ENCODE results near the gene WNT7A. TPM values are rescaled to one million over a fixed set of nuclear protein-coding genes. Genes with fewer than 3 reads are reported as not detected.
A peak's percentile ranks its signal among the peaks of the same experiment; 100 is the strongest.

Gene WNT7A
- total RNA-seq, 1 experiment from 2014 or later: 0.07 TPM

GRCh38 chr3:13837751-13838150, 42.1 kb downstream of the WNT7A start:
- no peak overlapping the region for H3K4me3 ChIP-seq (ENCODE audit: insufficient read depth, low read depth, low read length)
- no peaks in the 10 kb centered on the region; the same call in 1 of the 2 replicates for H3K27me3 ChIP-seq (ENCODE audit: control insufficient read depth, insufficient read depth, low read length)
- no peaks in the 10 kb centered on the region for H3K36me3 ChIP-seq (replicated peaks; ENCODE audit: control insufficient read depth, insufficient read depth, low read length)
- DNase-seq: no peak

GRCh38 chr3:13836658-13837587, 42.9 kb downstream of the WNT7A start:
- peak; percentile 56 for DNase-seq

GRCh38 chr3:13835246-13835645, 44.6 kb downstream of the WNT7A start:
- Histone ChIP-seq H3K4me3 (ENCODE audit: insufficient read depth, low read depth, low read length) (no peak overlapping the region), H3K27me3 (ENCODE audit: control insufficient read depth, insufficient read depth, low read length) (no peaks in the 10 kb centered on the region; the same call in 1 of the 2 replicates), H3K36me3 (replicated peaks; ENCODE audit: control insufficient read depth, insufficient read depth, low read length) (no peaks in the 10 kb centered on the region)
- no peak for DNase-seq

More at GRCh38 chr3:13836658-13837587, 42.9 kb downstream of the WNT7A start:
- Histone ChIP-seq H3K27me3 (ENCODE audit: control insufficient read depth, insufficient read depth, low read length) (no peaks in the 10 kb centered on the region; the same call in 1 of the 2 replicates), H3K4me3 (ENCODE audit: insufficient read depth, low read depth, low read length) (no peak overlapping the region), H3K36me3 (replicated peaks; ENCODE audit: control insufficient read depth, insufficient read depth, low read length) (no peaks in the 10 kb centered on the region)

GRCh38 chr3:13834258-13835035, 45.4 kb downstream of the WNT7A start:
- Histone ChIP-seq H3K36me3 (replicated peaks; ENCODE audit: control insufficient read depth, insufficient read depth, low read length) (no peaks in the 10 kb centered on the region), H3K27me3 (ENCODE audit: control insufficient read depth, insufficient read depth, low read length) (no peaks in the 10 kb centered on the region; the same call in 1 of the 2 replicates), H3K4me3 (ENCODE audit: insufficient read depth, low read depth, low read length) (no peak overlapping the region)
- DNase-seq: no peak

- DNase-seq: no peak
- H3K36me3 ChIP-seq (replicated peaks; ENCODE audit: control insufficient read depth, insufficient read depth, low read length): no peaks in the 10 kb centered on the region
- H3K4me3 ChIP-seq (ENCODE audit: insufficient read depth, low read depth, low read length): no peak overlapping the region
- no peaks in the 10 kb centered on the region; the same call in 1 of the 2 replicates for H3K27me3 ChIP-seq (ENCODE audit: control insufficient read depth, insufficient read depth, low read length)
Observed at GRCh38 chr3:13833506-13834257, 46.2 kb downstream of the WNT7A start.

GRCh38 chr3:13832130-13832529, 47.7 kb downstream of the WNT7A start:
- DNase-seq: no peak
- Histone ChIP-seq H3K36me3 (replicated peaks; ENCODE audit: control insufficient read depth, insufficient read depth, low read length) (no peaks in the 10 kb centered on the region), H3K4me3 (ENCODE audit: insufficient read depth, low read depth, low read length) (no peak overlapping the region), H3K27me3 (ENCODE audit: control insufficient read depth, insufficient read depth, low read length) (no peaks in the 10 kb centered on the region; the same call in 1 of the 2 replicates)

GRCh38 chr3:13831386-13831996, 48.4 kb downstream of the WNT7A start:
- Histone ChIP-seq H3K27me3 (ENCODE audit: control insufficient read depth, insufficient read depth, low read length) (no peaks in the 10 kb centered on the region; the same call in 1 of the 2 replicates), H3K36me3 (replicated peaks; ENCODE audit: control insufficient read depth, insufficient read depth, low read length) (no peaks in the 10 kb centered on the region), H3K4me3 (ENCODE audit: insufficient read depth, low read depth, low read length) (no peak overlapping the region)
- no peak for DNase-seq

GRCh38 chr3:13829311-13829710, 50.6 kb downstream of the WNT7A start:
- Histone ChIP-seq H3K4me3 (ENCODE audit: insufficient read depth, low read depth, low read length) (no peak overlapping the region), H3K27me3 (ENCODE audit: control insufficient read depth, insufficient read depth, low read length) (no peaks in the 10 kb centered on the region; the same call in 1 of the 2 replicates), H3K36me3 (replicated peaks; ENCODE audit: control insufficient read depth, insufficient read depth, low read length) (no peaks in the 10 kb centered on the region)
- DNase-seq: no peak

GRCh38 chr3:13828501-13829265, 51.2 kb downstream of the WNT7A start:
- H3K4me3 ChIP-seq (ENCODE audit: insufficient read depth, low read depth, low read length): no peak overlapping the region
- DNase-seq: no peak
- H3K27me3 ChIP-seq (ENCODE audit: control insufficient read depth, insufficient read depth, low read length): no peaks in the 10 kb centered on the region; the same call in 1 of the 2 replicates
- H3K36me3 ChIP-seq (replicated peaks; ENCODE audit: control insufficient read depth, insufficient read depth, low read length): no peaks in the 10 kb centered on the region

GRCh38 chr3:13827699-13828098, 52.2 kb downstream of the WNT7A start:
- no peaks in the 10 kb centered on the region for H3K36me3 ChIP-seq (replicated peaks; ENCODE audit: control insufficient read depth, insufficient read depth, low read length)
- H3K27me3 ChIP-seq (ENCODE audit: control insufficient read depth, insufficient read depth, low read length): no peaks in the 10 kb centered on the region; the same call in 1 of the 2 replicates
- no peak for DNase-seq
- H3K4me3 ChIP-seq (ENCODE audit: insufficient read depth, low read depth, low read length): no peak overlapping the region

- Histone ChIP-seq H3K27me3 (ENCODE audit: control insufficient read depth, insufficient read depth, low read length) (no peaks in the 10 kb centered on the region; the same call in 1 of the 2 replicates), H3K36me3 (replicated peaks; ENCODE audit: control insufficient read depth, insufficient read depth, low read length) (no peaks in the 10 kb centered on the region), H3K4me3 (ENCODE audit: insufficient read depth, low read depth, low read length) (no peak overlapping the region)
- DNase-seq: no peak
Observed at GRCh38 chr3:13827256-13827655, 52.6 kb downstream of the WNT7A start.

- DNase-seq: no peak
- no peaks in the 10 kb centered on the region for H3K36me3 ChIP-seq (replicated peaks; ENCODE audit: control insufficient read depth, insufficient read depth, low read length)
Observed at GRCh38 chr3:13826672-13827071, 53.2 kb downstream of the WNT7A start.

GRCh38 chr3:13825821-13826220, 54.0 kb downstream of the WNT7A start:
- DNase-seq: no peak
- Histone ChIP-seq H3K4me3 (ENCODE audit: insufficient read depth, low read depth, low read length) (no peak overlapping the region), H3K27me3 (ENCODE audit: control insufficient read depth, insufficient read depth, low read length) (no peaks in the 10 kb centered on the region; the same call in 1 of the 2 replicates), H3K36me3 (replicated peaks; ENCODE audit: control insufficient read depth, insufficient read depth, low read length) (no peaks in the 10 kb centered on the region)

More at GRCh38 chr3:13826672-13827071, 53.2 kb downstream of the WNT7A start:
- H3K27me3 ChIP-seq (ENCODE audit: control insufficient read depth, insufficient read depth, low read length): no peaks in the 10 kb centered on the region; the same call in 1 of the 2 replicates
- no peak overlapping the region for H3K4me3 ChIP-seq (ENCODE audit: insufficient read depth, low read depth, low read length)

Measured in H7 (cell line).